ENCODE results near the gene CDHR2. TPM values are rescaled to one million over a fixed set of nuclear protein-coding genes. Genes with fewer than 3 reads are reported as not detected.

The CDHR2 gene
- not detected in 2 replicates for total RNA-seq (2014; rRNA removed; shearing (Covaris generic))

- no peak for DNase-seq (ENCODE audit: low spot score)
Measured at GRCh38 chr5:176548967-176549444, at the start of gene CDHR2. CDHR2 (plus strand) TSS chr5:176549342; CDS start chr5:176565353, 16,011 bp downstream.

GRCh38 chr5:176500511-176500910 is 48.6 kb upstream of the CDHR2 start:
- DNase-seq (ENCODE audit: low spot score): no peak

GRCh38 chr5:176501333-176501732 is 47.8 kb upstream of the CDHR2 start:
- DNase-seq (ENCODE audit: low spot score): no peak

- DNase-seq (ENCODE audit: low spot score): no peak
Measured at GRCh38 chr5:176503496-176503895, 45.6 kb upstream of the CDHR2 start.

- no peak for DNase-seq (ENCODE audit: low spot score)
Measured at GRCh38 chr5:176507911-176508310, 41.2 kb upstream of the CDHR2 start.

- DNase-seq (ENCODE audit: low spot score): no peak
Measured at GRCh38 chr5:176508603-176509002, 40.5 kb upstream of the CDHR2 start.

GRCh38 chr5:176513788-176514187 is 35.4 kb upstream of the CDHR2 start:
- no peak for DNase-seq (ENCODE audit: low spot score)

GRCh38 chr5:176514244-176514950 is 34.7 kb upstream of the CDHR2 start:
- no peak for DNase-seq (ENCODE audit: low spot score)

GRCh38 chr5:176515396-176515795 is 33.7 kb upstream of the CDHR2 start:
- no peak for DNase-seq (ENCODE audit: low spot score)

GRCh38 chr5:176517053-176517661 is 32.0 kb upstream of the CDHR2 start:
- no peak for DNase-seq (ENCODE audit: low spot score)

GRCh38 chr5:176519810-176520720 is 29.1 kb upstream of the CDHR2 start:
- no peak for DNase-seq (ENCODE audit: low spot score)

- no peak for DNase-seq (ENCODE audit: low spot score)
Measured at GRCh38 chr5:176521286-176521685, 27.9 kb upstream of the CDHR2 start.

- DNase-seq (ENCODE audit: low spot score): no peak
Measured at GRCh38 chr5:176521699-176522263, 27.4 kb upstream of the CDHR2 start.

- DNase-seq (ENCODE audit: low spot score): no peak
Measured at GRCh38 chr5:176524138-176524537, 25.0 kb upstream of the CDHR2 start.

GRCh38 chr5:176524987-176525386 is 24.2 kb upstream of the CDHR2 start:
- DNase-seq (ENCODE audit: low spot score): no peak

GRCh38 chr5:176525677-176526076 is 23.5 kb upstream of the CDHR2 start:
- DNase-seq (ENCODE audit: low spot score): no peak

GRCh38 chr5:176526462-176526861 is 22.7 kb upstream of the CDHR2 start:
- DNase-seq (ENCODE audit: low spot score): no peak

GRCh38 chr5:176527246-176528222 is 21.6 kb upstream of the CDHR2 start:
- no peak for DNase-seq (ENCODE audit: low spot score)

- DNase-seq (ENCODE audit: low spot score): no peak
Measured at GRCh38 chr5:176528301-176528700, 20.8 kb upstream of the CDHR2 start.

GRCh38 chr5:176528761-176529115 is 20.4 kb upstream of the CDHR2 start:
- no peak for DNase-seq (ENCODE audit: low spot score)

Data from H4 (cell line).